HG03066 (cell line): ENCODE data around the gene ERFE.

Experiments
- ATAC-seq: cut with Tn5 transposase; IDR thresholded peaks from one replicate; pipeline ENCODE4 v1.9.1; 2021; ENCODE audit warnings: low read depth; ENCODE audit not compliant: unreplicated experiment

The ERFE gene

DNA sequence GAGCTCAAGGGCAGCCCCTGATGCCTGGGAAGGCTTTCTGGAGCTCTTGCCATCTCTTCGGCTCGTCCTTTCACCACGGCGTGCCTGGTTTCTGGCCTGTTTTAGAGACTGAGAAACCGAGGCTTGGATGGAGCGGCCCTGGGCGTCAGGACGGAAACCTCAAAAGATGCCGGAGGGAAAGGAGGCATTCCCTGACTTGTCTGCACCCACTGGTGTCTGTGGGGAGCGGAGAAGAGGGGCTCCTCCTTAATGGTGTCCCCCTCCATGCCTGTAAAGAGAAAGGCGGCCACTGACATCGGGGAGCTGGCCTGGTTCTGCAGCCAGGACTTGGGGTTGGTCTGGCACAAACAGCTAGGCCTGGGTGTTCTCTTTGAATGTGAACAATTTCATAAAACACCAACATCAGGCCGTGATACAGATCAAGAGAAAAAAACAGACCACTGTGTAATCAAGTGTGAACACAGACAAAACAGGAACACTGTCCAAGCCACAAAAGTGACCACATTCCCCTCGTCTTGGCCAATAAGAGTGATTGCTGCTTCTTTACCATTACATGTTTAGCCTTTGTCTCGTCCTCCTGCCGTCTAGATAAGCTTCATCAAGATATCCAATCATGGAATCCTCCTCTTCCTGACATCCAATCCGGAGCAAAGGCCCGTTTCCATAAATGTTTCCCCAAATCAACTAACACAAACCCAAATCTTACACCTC, 45.4 kb downstream of the ERFE start:
- peak; percentile 6 for ATAC-seq

DNA sequence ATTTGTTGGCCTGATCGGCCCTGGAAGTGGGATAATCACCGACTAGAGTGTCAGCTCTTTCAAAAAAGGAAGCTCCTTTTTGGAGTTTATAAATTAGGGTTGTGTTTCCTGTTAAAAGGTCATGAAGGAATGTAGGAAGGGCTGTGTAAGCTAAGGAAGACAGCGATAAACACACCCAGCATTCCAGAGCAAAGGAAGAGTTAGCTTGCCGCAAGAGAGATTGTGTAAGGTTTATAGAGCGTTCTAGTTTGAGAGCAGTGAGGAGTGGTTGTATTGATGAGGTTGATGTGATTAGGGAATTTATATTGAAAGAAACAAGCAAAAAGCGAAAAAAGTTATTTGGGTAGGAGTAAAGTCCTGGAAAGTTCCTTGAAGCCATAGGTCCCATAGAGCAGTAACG, 48.2 kb downstream of the ERFE start:
- ATAC-seq = no peak

DNA sequence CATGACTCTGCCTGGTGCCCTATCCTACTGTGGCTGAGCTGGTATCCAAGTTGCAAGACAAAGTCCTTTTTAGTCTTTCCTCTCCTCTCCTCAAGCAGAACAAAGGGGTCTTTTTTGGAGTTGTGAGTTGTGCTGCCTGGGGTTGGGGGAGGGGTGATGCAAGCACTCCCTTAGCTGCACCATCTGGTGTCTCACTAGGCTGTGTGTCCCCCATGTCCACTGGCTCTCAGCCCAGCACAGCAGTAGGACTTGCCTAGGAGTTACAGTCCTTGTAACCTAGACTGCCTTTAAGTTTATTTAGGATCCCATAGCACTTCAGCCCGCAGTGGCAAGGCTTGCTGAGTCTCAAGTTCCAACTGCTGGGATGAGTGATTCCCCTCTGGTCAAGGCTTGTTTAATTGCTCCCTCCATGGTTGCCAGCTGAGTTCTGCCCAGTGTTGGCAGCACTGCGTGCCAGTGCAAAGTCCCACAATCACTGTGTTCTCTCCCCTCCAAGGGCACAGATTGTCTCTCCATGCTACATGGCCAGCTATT, 57.9 kb downstream of the ERFE start:
- ATAC-seq = no peak
